GM21717 (cell line): ENCODE measurements around the gene MED17.
"Not testable (repeated sequence)": the region's sequence is repeated elsewhere in the genome, so short reads cannot be mapped to it uniquely, and the experiment has no call there.

Experiments
- ATAC-seq: cut with Tn5 transposase; IDR thresholded peaks from one replicate; pipeline ENCODE4 v1.9.1; 2021; ENCODE audit warnings: mild to moderate bottlenecking, moderate library complexity; ENCODE audit not compliant: unreplicated experiment

The MED17 gene

DNA sequence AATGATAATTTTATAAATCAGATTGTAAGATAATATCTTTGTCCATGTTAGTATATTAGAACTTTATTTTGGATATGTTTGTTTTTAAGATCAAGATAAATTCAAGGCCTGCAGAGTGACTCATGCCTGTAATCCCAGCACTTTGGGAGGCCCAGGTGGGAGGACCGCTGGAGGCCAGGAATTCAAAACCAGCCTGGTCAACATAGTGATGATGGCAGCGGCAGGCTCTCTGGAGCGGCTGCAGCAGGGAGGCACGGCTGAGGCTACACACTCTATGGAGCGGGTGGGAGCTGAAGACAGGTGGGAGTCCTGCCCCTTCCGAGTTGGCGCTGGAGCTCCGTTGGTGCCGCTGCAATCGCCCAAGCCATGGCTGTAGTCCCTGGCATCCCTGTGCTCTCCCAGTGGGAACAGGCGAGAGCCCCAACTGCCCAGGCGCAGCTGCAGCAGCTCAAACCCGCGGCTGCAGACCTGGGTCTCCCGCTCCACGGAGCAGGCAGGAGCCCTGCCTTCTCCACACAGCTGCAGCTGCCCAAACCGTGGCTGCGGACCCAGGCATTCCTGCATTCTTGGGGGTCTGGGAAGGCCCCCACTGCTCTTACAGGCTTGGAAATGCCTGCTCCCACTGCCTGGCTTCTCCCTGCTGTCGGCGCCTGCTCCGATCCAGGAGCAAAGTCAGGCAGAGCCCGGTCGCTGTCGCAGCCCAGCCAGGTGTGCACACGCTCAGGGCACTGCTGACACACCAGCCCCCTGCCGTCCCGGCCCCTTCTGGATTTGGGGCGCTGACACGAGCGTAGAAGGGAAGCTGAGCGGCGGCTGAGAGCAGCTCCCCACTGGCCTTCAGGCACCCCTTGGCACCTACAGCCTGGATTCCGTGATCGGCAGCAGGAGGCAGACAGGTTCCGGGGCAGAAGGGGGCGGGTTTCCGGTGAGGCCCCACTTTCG lies 25.9 kb upstream of the MED17 start:
- no peak for ATAC-seq

DNA sequence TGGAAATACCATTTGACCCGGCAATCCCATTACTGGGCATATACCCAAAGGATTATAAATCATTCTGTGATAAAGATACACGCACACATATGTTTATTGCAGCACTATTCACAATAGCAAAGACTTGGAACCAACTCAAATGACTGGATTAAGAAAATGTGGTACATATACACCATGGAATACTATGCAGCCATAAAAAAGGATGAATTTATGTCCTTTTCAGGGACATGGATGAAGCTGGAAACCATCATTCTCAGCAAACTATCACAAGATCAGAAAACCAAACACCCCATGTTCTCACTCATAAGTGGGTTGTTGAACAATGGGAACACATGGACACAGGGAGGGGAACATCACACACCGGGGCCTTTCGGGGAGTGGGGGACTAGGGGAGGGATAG lies 25.0 kb upstream of the MED17 start:
- not testable (repeated sequence) for ATAC-seq

DNA sequence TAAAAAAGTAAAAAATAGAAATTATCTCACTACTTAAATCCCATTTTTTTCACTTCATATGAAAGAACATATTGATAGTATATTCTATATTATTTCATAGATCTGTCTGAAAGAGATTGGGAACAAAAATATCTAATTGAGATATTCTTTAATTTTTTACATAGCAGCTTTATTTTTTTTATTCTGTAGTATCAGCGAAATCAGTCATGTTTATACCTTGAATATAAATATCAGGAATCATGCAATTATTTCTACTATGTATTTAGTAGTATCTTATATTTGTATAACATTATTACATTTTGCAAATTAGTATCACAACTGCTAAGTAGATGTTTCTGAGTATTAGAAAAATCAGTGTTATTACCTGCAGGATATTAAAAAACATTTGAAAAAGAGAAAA lies 22.2 kb upstream of the MED17 start:
- no peak for ATAC-seq

DNA sequence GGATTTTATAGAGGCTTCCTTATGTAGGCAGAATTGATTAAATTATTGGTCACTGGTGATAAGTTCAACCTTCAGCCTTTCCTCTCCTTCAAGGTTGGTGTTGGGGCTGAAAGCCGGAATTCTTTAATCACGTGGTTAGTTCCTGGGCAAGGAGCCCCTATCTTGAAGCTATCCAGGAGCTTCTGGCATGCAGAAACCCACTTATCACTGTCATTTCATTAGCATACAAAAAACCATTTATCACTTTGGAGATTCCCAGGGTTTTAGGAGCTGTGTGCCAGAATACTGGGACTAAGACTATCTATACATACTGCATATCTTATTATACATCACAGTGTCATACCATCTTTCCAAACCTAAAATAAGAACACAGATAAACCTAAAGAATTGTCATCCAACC lies 18.5 kb upstream of the MED17 start:
- no peak for ATAC-seq

DNA sequence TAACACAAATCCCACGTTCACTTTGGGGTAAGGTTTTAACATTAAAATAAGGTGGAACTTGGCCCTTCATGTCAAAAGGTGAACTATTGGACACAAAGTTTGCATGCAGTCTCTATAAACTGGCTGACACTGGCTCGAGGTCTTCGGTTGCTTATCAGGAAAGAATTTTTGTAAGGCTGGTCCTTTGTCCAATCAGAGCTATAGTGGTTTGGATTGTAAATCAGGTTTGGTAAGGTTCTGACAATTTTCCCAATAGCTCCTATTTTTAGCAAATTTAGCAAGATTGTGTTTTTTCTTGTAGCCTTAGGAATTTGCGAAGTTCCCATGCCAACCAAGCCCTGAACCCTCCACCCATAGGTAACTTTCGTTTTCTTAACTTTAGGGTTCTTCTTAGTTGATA lies 17.6 kb upstream of the MED17 start:
- no peak for ATAC-seq

DNA sequence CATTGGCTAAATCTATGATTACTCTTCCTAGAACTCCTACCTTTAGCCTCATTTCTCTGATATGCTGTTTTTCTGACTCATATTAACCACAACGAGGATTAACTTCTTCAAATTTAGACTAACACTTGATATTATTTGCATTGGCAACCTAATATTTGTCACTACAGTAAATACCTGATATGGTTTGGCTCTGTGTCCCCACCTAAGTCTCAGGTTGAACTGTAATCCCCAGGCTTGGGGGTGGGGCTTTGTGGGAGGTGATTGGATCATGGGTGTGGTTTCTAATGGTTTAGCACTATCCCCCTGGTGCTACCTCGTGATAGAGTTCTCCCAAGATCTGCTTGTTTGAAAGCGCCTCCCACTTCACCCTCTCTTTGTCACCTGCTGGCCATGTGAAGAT lies 17.1 kb upstream of the MED17 start:
- no peak for ATAC-seq

DNA sequence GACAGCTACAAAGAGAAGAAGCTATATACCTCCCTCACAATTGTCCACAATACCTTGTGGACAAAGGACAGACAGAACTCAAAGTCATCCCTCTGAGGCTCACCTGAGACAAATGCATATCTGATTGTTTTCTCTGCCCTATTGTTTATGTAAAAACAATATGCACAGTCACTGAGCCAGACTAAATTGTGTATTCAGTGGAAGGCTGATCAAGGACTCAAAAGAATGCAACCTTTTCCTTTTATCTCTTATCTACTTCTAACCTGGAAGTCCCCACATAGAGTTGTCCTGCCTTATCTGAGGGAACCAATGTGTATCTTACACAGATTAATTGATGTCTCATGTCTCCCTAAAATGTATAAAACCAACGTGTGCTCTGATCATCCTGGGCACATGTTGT lies 13.9 kb upstream of the MED17 start:
- ATAC-seq, result no peak

DNA sequence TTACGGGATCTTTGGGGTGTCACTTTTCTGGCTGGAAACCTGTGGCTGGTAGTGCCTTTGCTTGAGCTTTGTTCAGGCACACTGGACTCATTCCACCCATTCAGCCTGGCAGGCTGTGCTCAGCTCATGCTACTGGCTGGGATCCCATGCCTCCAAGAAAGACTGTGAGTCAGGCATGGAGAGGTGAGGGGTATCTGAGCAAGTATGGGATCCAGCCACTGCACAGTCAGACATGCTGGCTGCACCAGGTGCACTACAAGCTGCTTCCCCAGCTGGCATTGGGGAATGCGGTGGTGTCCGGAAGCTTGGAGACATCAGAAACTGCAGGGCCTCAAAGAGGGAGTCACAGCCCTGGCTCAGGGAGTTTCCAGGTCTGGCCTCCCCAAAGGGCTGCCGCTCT lies 12.0 kb upstream of the MED17 start:
- ATAC-seq, result no peak

DNA sequence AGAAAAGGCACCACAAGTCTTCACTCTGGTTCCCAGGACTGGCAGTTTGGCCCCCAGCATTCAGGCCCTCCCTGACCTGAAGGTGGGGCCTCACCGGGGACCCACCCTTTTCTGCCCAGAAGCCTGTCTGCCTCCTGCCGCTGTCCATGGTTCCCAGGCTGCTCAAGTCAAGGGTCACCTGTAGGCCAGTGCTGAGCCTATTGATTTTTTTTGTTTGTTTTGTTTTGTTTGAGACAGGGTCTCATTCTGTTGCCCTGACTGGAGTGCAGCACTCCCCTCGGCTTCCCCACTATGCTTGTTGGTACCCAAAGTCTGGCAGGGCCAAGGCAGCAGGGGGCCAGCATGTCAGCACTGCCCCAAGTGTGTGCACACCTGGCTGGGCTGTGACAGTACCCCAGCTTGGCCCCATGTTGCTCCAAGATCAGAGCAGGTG lies 11.0 kb upstream of the MED17 start:
- ATAC-seq, result no peak

DNA sequence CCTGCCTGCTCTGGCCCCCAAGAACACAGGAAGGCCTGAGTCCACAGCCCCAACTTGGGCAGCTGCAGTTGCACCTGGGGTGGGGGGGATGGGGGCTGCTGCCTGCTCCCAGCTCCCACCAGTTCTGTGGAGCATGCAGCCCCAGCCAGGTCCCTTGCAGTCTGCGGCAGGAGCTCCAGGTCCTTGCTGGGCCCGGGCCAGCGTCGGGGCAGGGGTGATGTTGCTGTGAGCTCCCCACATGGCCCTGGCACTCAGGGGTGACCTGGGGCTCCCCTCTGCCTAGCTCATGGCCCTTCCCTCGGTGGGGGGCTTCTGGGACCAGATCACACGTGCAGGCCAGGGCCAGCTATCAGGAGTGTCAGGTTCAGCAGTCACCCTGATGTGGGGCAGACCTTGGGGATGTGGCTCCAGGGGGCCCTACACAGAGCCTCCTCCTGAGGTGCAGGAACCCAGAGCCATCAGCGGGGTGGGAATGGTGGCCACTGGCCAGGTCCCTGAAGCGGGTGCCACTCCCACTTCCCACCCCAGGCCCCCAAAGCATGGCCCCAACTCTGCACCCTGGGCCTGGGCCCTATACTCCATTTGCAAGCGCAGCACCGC lies 10.4 kb upstream of the MED17 start:
- no peak for ATAC-seq

DNA sequence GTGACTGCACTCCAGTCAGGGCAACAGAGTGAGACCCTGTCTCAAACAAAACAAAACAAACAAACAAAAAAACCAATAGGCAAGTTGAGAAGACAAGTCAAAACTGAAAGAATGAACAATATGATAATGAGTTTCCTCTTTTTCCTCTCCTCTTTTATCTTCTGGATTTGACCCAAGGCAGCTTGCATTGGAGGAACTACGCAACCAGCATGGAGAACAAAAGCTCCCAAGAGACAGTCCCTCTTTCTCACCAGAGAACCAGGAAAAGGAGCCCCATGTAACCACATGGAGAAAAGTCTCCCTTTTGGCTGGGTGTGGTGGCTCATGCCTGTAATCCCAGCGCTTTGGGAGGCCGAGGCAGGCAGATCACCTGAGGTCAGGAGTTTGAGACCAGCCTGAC lies 9.5 kb upstream of the MED17 start:
- not testable (repeated sequence) for ATAC-seq

DNA sequence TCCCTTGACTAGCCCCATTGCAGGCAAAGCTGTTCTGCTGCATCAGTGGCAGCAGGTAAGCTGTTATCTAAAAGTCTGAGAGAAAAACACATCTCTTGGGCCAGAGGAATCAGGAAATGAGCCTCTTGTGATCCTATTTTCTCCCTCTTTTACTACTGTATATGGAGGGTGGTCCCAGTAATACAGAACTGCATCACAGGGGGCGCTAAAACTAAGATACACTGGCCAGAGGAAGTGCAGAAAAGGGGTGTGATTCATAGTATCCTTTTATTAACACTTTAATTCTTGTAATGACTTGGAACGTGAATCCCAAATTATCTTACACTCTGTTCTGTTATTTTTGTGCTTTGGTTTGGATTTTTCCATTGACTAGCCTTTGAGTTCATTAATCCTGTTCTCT lies 8.8 kb upstream of the MED17 start:
- ATAC-seq, result no peak

DNA sequence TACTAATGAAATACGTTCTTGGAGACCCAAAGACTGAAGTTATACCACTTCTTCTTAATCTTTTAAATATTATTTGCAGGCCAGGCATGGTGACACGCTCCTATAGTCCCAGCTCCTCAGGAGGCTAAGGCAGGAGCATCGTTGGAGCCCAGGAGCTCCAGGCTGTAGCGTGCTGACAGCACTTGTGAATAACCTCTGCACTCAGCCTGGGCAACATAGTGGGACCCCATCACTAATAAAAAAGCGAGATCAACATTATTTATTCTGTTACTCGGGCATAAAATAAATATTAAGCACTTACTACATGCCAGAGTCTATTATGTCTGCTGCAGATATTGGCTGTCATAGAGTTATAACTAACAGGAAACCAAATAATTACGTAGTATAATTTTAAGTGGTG lies 720 bp upstream of the MED17 start:
- ATAC-seq, result no peak

DNA sequence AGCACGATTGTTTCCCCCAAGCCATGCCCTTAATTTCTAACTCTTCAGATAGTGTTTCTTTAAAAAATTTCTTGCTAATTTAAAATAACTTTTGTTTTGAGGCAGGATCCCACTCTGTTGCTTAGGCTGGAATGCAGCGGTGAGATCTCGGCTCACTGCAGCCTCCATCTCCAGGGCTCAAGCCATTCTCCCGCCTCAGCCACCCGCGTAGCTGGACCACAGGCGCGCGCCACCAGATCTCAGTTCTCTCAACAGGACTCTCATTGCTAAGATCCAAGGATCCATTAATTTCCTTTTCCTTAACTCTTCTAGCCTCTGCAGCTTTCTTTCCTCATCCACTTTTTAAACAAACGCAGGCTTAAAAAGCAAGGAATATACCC lies 327 bp upstream of the MED17 start:
- peak; percentile 51 for ATAC-seq

DNA sequence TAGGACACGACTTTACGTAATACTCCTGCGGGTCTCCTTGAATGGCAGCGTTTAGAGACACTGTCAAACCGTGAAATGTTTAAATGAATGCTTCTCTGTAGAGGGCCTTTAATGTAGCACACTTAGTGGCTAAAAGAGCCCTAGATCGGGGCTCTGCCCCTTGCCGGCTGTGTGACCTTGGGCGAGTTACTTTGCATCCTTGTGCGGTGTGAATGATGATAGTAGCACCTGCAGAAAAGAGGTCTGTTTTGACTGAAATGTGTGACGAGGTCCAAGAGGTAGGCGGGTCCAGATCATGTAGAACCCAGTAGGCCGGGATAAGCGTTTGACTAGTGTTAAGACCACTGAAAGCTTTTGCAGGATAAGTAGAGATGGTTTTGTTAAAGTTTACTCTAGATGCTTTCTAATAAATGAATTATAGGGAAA lies 866 bp downstream of the MED17 start:
- peak; percentile 36 for ATAC-seq

DNA sequence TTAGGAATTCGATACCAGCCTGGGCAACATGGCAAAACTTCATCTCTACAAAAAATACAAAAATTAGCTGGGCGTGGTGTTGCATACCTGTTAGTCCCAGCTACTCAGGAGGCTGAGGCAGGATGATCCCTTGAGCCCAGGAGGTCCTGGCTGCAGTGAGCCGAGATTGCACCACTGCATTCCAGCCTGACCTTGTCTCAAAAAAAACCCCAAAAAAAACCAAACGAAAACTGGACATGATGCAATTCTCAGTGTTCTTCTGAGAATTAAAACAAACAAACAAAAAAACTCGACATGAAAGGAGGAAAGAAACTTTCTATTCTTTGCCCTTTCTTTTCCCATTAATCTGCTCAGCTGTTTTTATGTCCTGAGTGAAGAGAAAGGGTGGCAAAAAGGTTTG lies 7.4 kb downstream of the MED17 start:
- no peak for ATAC-seq

DNA sequence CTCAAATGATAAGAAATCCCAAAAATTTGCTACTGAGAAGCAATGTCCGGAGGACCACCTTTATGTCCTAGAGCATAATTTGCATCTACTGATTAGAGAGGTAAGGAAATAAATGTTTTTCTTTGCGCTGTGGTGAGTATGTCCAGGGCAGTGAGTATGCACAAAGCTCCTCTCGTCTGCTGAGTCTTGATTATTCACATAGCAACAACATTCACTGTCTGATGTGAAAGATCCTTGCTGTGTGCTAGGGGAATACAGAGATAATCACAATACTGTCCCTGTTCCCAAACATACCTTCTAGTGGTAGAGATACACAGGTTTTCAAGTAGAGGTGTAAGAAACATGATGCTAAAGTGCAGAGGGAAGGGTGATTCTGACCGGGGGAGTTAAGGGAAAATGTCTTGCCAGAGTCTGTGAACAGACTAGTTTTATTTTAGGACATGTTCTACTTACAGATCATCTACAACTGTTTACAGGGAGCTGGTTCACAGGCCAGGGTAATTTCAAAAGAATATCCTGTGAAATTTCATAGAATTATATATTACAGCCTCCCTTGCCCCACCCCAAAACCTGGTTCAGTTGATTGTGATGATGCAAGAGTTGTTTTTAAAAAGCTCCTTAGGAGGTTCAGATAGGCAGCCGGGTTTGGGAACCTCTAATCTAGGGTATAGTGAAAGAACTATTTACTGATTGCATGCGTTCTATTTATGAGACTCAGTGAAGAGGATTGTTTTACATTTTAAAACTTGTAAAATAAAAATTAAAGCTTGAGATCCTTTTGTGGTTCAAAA lies 12.6 kb downstream of the MED17 start:
- ATAC-seq, result no peak

DNA sequence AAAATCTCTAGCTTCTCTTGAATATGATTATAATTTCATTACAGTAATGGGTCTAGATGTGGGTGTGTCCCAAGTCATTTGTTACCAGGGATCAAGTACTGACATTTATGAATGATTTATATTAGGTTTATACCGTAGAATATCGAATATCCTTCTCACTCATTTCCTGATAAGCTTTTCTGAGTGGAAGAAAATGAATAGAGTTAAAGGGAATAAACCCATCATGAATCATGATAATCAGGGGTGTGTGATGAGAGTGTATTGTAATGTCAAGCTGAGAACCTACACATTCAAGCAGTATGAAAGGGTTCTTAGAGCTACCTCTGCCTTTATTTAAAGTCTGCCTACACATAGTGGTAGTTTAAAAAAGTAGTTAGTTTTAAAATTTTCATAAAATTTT lies 17.3 kb downstream of the MED17 start:
- no peak for ATAC-seq

DNA sequence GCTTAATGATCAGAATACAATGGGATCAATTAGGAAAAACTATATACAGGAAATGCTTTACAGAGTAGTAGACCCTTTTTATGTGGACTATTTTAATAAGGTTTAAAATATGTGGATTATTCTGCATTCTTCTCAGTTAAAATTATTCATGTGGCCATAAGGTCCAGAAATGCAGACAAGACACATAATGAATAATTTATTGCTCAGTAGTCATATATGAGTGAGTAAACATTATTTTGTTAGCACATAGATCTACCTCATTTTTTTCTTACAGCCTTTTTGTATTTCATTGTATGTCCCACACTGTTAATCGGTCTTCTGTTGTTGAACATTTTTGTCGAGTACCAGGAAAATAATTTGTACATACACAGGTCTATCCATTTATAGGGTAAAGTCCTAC lies 20.8 kb downstream of the MED17 start:
- no peak for ATAC-seq

DNA sequence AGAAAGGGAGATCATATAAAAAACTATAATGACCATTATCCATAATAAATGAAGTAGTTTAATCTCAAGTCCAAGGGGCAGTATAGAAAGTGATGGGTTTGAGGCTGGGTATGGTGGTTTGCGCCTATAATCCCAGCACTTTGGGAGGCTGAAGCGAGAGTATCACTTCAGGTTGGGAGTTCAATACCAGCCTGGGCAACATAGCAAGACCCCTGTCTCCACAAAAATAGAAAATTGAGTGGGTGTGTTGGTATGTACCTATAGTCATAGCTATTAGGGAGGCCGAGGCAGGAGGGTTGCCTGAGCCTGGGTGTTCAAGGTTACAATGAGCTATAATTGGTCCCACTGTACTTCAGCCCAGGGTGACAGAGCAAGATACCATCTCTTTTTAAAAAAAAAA lies 23.9 kb downstream of the MED17 start:
- no peak for ATAC-seq

DNA sequence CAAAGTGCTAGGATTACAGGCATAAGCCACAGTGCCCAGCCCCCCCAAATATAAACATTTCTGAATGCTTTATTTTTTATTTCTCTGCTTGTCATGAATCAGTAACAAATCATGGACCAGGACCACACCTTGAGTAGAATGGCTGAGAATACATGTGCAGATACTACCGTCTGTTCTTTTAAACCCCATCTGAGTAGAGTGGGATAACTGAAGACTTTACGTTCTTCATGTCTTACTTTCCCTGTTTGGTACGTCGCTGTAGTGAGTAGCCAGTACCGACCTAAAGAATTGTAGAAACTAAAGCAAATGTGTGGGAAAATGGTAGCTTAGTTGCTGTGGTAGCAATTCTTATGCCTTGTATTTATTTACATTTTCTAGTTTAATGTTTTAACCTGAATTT lies 29.9 kb downstream of the MED17 start:
- no peak for ATAC-seq
